Neural progenitor cell (in vitro differentiated cells): ENCODE data around the gene HDDC3.

ENCODE experiments used
- EZH2 ChIP-seq: fragments of 200-600 bp; sonication (generic); IDR thresholded peaks from 2 replicates; pipeline ENCODE4 v1.6.1; 2017; ENCODE audit warnings: antibody characterized with exemption, mild to moderate bottlenecking, moderate library complexity
- EZH2phosphoT487 ChIP-seq: fragments of 200-600 bp; sonication (generic); IDR thresholded peaks from 2 replicates; pipeline ENCODE4 v1.6.1; 2017; ENCODE audit warnings: antibody characterized with exemption
- TF ChIP-seq, protein P1 (sequence below): fragments of 200-600 bp; sonication (generic); IDR thresholded peaks from 2 replicates; pipeline ENCODE4 v1.5.1; 2017; ENCODE audit warnings: antibody characterized with exemption, mild to moderate bottlenecking

DNA sequence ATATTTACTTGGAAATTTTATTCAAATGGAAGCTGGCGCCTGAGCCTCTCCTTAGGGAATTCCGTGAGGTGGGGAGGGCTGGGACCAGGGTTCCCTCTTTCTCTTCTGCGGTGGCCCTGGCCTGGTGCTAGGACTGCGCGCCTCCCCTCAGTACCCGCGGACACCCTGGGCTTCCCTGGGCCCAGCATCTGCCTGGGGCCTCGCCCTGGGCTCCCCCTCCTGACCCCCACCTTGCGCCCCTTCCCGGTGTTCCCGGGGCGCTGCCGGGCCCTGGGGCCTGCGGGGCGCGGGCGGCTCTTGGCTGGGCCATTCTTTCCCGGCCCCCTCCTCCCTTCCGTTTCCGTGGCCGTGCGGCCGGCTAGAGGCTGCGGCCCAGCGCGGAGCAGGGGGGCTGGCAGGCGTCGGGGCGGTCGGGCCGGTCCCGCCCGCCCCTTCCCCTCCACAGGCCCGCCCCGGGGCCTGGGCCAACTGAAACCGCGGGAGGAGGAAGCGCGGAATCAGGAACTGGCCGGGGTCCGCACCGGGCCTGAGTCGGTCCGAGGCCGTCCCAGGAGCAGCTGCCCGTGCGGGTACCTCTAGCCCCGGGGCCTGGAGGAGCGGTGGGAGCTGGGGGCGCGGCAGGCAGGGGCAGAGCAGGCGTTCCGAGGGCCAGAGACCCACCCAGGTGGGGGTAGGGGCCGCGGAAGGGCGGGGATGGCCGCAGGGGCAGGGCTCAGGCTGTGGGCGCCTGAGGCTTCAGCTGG is 48.2 kb downstream of the HDDC3 start, which contains the start of gene FES:
- TF ChIP-seq, protein P1, sequence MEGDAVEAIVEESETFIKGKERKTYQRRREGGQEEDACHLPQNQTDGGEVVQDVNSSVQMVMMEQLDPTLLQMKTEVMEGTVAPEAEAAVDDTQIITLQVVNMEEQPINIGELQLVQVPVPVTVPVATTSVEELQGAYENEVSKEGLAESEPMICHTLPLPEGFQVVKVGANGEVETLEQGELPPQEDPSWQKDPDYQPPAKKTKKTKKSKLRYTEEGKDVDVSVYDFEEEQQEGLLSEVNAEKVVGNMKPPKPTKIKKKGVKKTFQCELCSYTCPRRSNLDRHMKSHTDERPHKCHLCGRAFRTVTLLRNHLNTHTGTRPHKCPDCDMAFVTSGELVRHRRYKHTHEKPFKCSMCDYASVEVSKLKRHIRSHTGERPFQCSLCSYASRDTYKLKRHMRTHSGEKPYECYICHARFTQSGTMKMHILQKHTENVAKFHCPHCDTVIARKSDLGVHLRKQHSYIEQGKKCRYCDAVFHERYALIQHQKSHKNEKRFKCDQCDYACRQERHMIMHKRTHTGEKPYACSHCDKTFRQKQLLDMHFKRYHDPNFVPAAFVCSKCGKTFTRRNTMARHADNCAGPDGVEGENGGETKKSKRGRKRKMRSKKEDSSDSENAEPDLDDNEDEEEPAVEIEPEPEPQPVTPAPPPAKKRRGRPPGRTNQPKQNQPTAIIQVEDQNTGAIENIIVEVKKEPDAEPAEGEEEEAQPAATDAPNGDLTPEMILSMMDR: no peak
- TF ChIP-seq EZH2 (peak; percentile 58), EZH2phosphoT487 (no peak)
